Heart right ventricle (tissue), 16 donors: ENCODE measurements around the gene EWSR1. TPM values are rescaled to one million over a fixed set of nuclear protein-coding genes. Genes with fewer than 3 reads are reported as not detected.

Source experiments
- ATAC-seq, 8 donors: fragments of 200-7000 bp; cut with Tn5 transposase; one replicate each; pipeline ENCODE4 v1.9.1; 2020; ENCODE audit warnings: mild to moderate bottlenecking in 8 of 8, moderate library complexity in 8 of 8, moderate number of reproducible peaks in 1 of 8
- DNase-seq, 2 donors: peaks; one replicate each; pipeline ENCODE4 v3.0.0-alpha.2; 2020
- H3K27ac ChIP-seq, 10 donors: fragments of 200-600 bp; sonication (generic) in 2 of 10; one replicate each; pipeline versions ENCODE4 v1.5.0 to v1.8.0; 2020 to 2022; ENCODE audit warnings: mild to moderate bottlenecking in 3 of 10
- H3K27me3 ChIP-seq, 7 donors: fragments of 200-600 bp; one replicate each; pipeline ENCODE4 v1.8.0; 2021 to 2022; ENCODE audit warnings: mild to moderate bottlenecking in 2 of 7
- H3K36me3 ChIP-seq, 9 donors: fragments of 200-600 bp; sonication (generic) in 1 of 9; one replicate each; pipeline versions ENCODE4 v1.5.0 to v1.8.0; 2020 to 2022; ENCODE audit warnings: mild to moderate bottlenecking in 2 of 9
- H3K4me1 ChIP-seq, 9 donors: fragments of 200-600 bp; sonication (generic) in 1 of 9; one replicate each; pipeline versions ENCODE4 v1.5.0 to v1.8.0; 2020 to 2022; ENCODE audit warnings: mild to moderate bottlenecking in 4 of 9
- H3K4me3 ChIP-seq, 10 donors: fragments of 200-600 bp; sonication (generic) in 2 of 10; one replicate each; pipeline versions ENCODE4 v1.5.0 to v1.8.0; 2020 to 2022; ENCODE audit warnings: mild to moderate bottlenecking in 7 of 10, moderate library complexity in 2 of 10
- H3K9me3 ChIP-seq, 11 donors: fragments of 200-600 bp in 10 of 11; sonication (generic) in 2 of 11; one replicate each; pipeline versions ENCODE4 v1.5.0 to v1.8.0; 2013 to 2022; ENCODE audit warnings: mild to moderate bottlenecking in 2 of 11, control low read depth in 1 of 11, moderate library complexity in 1 of 11
- CTCF ChIP-seq, 9 donors: fragments of 200-600 bp; sonication (generic) in 2 of 9; IDR thresholded peaks; one replicate each; pipeline versions ENCODE4 v1.5.0 to v1.8.0; 2021 to 2022; ENCODE audit warnings: antibody characterized with exemption in 9 of 9, mild to moderate bottlenecking in 5 of 9, moderate library complexity in 1 of 9
- whole genome bisulfite sequencing, 2 donors: extraction: QIAGEN DNeasy Blood & Tissue Kit; methylation state at CpG; one replicate each; pipeline ENCODE4 v1.1.7; 2013; ENCODE audit warnings: inconsistent platforms in 1 of 2; 5-methylcytosine and 5-hydroxymethylcytosine counted together
- intact Hi-C, 10 donors: fragments of 100-400 bp; cut with DNase I; formaldehyde crosslinking; loops; one replicate each; pipeline versions ENCODE4 v1.11.1 to v1.14.2; 2022
- polyA plus RNA-seq, 2 donors: library from polyadenylated mRNA; stranded (reverse); fragments of 200-250 nt; gene quantifications; one replicate each; pipeline ENCODE4 v1.2.3, GENCODE V29; 2013
- total RNA-seq, 10 donors: library from RNA; stranded (reverse); fragmentation: NEBNext Ultra II Directional in 3 of 10; extraction: Animal tissue kit (Norgen Biotek cat#: 25700) in 3 of 10; gene quantifications; one replicate each; pipeline versions ENCODE4 v1.2.1 to v1.2.4, GENCODE V29; 2021 to 2023
- donor health status: Arrhythmogenic right ventricular cardiomyopathy.
- donor health status: ischemic (EF 13 %, LVEDD 7.1; RV severe dilation, severe dysfunction).
- donor health status: healthy with polysubstance abuse.
- donor health status: DM: no; HTN: yes; CAD: no.
- donor health status: DM: no; HTN: no; CAD: no.
- donor health status: ischemic (EF 25% LVEDD 6.9; RV normal size, moderate dysfunction).
- donor health status: ischemic (EF 25% LVEDD 5.7; RV mildly dilated, moderate dysfunction).
- donor health status: healthy.
- donor health status: DM: yes; HTN: yes; CAD: no.
- donor health status: Ischemic cardiomyopathy.
- donor health status: ischemic (EF 35%, LVEDD 5.7; RV mildly dilated, moderate dysfunction).
- donor health status: nonischemic (EF 11% LVEDD 7.7; RV severe dilation, severe dysfunction).
- donor health status: DM: yes; HTN: yes; CAD: no.
- donor health status: PGD.
- donor health status: ischemic (EF 29% LVEDD 5.4; RV normal size, mild dysfunction).
- donor health status: nonischemic (EF 23%, LVEDD 6.1; RV moderate dilation, normal function).

Gene EWSR1
- total and polyA plus RNA-seq, 12 donors, result 105 to 153 (median 137) TPM

GRCh38 chr22:29226351-29226981 is 41.6 kb upstream of the EWSR1 start:
- Histone ChIP-seq H3K9me3 (no peaks in the 10 kb centered on the region), H3K27ac (peak overlapping the region in 4 of 10 donors; percentile 4 to 66 (median 45)), H3K27me3 (peaks cover 0 to 4% (median 0%) of the 10 kb centered on the region in 7 donors), H3K36me3 (no peaks in the 10 kb centered on the region), H3K4me3 (no peak overlapping the region), H3K4me1 (peaks cover 4 to 16% (median 15%) of the 10 kb centered on the region in 9 donors)
- WGBS, 2 donors, result 90 to 93% methylated on average over 11 of the region's 11 CpGs
- no peak for TF ChIP-seq CTCF (IDR thresholded peaks at IDR 0.05)
- peak in 2 of 8 donors; percentile 4 to 45 for ATAC-seq
- intact Hi-C loops, result no loop called here
- no peak for DNase-seq

GRCh38 chr22:29230972-29231875 is 36.8 kb upstream of the EWSR1 start:
- Histone ChIP-seq H3K27ac (no peak overlapping the region), H3K4me3 (no peak overlapping the region), H3K27me3 (no peaks in the 10 kb centered on the region), H3K36me3 (no peaks in the 10 kb centered on the region), H3K4me1 (peaks cover 0 to 15% (median 0%) of the 10 kb centered on the region in 9 donors), H3K9me3 (peaks cover 0 to 11% (median 0%) of the 10 kb centered on the region in 11 donors)
- 93% methylated on average over 19 of the region's 19 CpGs for WGBS, 2 donors
- ATAC-seq (no peak), DNase-seq (no peak)
- no peak for TF ChIP-seq CTCF (IDR thresholded peaks at IDR 0.05)
- intact Hi-C loops, result no loop called here

GRCh38 chr22:29231971-29232959 is 35.8 kb upstream of the EWSR1 start:
- H3K4me3 ChIP-seq, result no peak overlapping the region
- no peaks in the 10 kb centered on the region for H3K36me3 ChIP-seq
- H3K4me1 ChIP-seq, result peaks cover 0 to 13% (median 0%) of the 10 kb centered on the region in 9 donors
- DNase-seq (peak; percentile 54 to 59), ATAC-seq (peak; percentile 47 to 83 (median 78))
- H3K9me3 ChIP-seq, result peaks cover 0 to 11% (median 0%) of the 10 kb centered on the region in 11 donors
- H3K27me3 ChIP-seq, result no peaks in the 10 kb centered on the region
- 65 to 74% methylated on average over 22 of the region's 22 CpGs for WGBS, 2 donors
- H3K27ac ChIP-seq, result no peak overlapping the region
- no peak for TF ChIP-seq CTCF (IDR thresholded peaks at IDR 0.05)
- intact Hi-C loops, result no loop called here
